Mucosa of gallbladder (tissue), 1 donor: ENCODE measurements around the gene CCNT2. TPM values are rescaled to one million over a fixed set of nuclear protein-coding genes. Genes with fewer than 3 reads are reported as not detected.
"Not testable (repeated sequence)": the region's sequence is repeated elsewhere in the genome, so short reads cannot be mapped to it uniquely, and the experiment has no call there.

Experiments used
- DNase-seq: peaks from one replicate; pipeline ENCODE4 v3.0.0-alpha.2; 2020; ENCODE audit warnings: low spot score
- total RNA-seq: library from RNA; stranded (reverse); gene quantifications from one replicate; pipeline ENCODE4 v1.2.1, GENCODE V29; 2021
- donor health status: DM: no; HTN: no; CAD: no.

CCNT2 gene
- total RNA-seq, 1 donor from 2014 or later, result 40.1 TPM

DNA sequence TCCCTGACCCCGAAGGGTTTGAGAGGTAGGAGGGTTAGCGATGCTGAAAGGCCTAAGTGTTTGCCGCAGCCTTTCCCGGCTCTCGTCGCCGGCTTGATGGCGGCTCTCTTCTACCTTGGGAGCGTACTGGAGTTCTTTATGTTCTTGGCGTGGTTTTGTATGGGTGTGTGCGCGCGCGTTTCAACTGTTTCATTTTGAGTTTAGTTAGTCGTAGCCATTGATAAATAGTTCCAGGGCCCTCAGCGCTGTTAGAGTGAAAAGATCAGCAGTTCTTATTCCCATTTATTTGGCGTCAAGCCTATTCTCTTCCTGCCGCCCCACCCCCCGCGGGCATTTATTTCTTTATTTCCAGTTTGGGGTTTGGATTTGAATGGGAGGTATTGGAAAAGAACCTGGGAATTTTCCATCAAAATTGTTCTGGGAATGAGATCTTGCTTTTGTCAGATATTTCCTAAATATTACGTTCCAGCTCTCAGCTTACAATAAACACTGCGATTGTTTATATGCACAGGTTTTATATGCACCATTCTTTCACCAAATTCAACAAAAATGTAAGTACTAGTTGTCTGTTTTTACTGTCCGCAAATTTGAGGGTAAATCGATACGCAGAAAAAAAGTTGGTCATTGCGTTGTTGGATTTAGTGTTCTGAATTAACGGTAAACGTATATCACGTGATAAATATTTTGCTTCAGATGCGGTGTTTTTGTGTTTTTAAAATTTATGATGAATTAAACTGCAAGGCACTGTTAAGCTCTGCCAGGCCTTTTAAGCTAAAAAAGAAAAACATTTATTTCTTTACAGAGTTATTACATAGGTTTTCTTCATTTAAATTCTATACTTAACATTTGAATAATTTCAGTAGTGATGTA is 954 bp downstream of the CCNT2 start:
- peak; percentile 11 for DNase-seq

DNA sequence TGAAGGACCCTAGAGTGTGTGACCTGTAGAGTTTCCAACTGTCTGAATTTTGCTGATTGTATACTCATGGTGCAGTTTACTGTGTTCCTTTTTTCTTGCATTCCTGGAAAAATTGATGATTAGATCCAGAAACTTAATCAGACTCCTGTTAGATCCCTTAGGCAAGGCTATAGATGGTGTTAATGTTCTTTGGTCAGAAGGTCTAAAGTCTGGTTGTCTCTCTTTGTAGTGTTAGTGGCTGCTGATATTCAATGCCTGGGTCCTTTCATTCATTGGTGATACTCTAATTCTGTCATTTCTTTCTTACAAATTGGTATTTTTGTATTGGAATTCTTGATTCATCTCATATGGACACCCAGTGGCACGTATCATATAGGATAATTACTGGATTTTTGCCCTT is 6.3 kb downstream of the CCNT2 start:
- no peak for DNase-seq

DNA sequence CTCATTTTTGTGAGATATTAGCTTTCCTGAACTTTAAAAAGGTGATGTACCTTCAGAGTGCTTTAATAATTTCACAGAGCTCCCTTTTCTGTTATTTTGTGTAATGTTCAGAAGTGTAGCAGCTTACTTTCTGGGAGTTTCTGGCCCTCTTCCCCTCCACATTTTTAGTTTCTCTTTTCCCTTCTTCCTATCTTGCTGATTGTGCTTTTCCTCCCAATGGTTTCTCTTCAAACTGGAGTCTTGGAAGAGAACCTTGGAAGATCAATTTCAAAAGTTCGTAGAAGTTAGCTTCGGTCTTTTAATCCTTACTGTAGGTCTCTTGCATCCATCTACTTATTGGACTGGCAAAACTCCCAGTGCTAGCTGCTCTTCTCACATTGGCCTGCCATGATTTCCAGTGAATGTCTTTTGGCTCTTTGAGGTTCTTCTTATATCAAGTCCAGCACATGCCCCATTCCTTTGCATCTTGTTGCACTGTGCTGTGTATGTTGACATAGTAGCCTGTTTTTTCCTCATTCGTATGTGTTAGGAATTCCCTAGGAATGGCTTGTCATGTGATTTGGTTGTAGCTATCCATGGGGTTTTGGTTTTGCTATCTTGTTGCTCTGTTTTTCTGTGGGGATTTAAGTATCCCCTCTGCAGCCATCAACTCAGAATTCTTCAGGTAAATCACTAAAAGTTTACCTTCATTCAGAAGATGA is 7.8 kb downstream of the CCNT2 start:
- DNase-seq, result no peak

DNA sequence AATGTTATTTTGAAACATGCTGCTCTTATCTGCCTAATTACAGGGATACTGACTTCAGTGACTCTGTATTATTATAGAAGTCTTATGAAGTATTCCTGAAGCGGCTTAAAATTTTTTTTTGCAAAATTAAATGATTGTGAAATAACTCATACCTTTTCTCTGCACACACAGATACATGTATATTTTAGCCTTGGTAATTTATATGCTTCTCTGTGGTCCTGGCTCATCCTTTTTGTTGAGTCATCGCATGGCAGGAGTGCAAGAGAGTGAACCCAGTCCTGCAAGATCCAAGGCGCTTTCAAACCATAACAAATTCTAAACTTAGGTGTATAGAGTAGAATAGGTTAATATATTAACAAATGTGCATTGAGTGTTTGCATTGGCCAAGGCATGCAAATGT is 8.6 kb downstream of the CCNT2 start:
- DNase-seq, result no peak

DNA sequence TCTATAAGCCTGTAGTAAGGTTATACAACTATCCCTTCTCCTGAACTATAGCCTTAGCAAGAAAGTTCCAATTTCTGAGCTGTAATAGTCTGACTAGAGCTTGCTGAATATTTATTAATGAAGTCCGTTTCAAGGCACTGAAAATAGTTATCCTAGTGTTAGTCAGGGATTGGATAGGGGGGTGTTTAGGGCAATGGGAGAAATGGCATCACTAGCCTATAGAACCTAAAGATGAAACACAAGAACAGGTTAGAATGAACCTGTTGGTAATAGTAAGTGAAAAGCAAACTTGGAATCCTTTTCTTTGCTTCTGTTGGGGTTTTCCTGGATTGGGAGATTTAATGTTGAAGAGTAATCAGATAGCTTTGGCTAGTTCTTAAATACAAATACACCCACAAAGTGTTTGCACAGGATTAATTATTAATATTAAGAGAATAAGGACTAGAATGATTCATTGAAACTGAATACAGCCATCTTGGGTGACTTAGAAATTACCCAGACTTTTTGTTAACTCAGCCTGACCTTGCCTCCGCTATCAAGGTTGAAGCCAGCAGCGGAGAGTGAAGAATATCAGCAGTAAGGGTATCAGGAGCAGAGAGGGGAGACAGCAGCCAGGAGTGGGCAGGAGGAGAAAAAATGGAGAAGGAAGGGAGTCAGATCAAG is 14.4 kb downstream of the CCNT2 start:
- peak; percentile 30 for DNase-seq

DNA sequence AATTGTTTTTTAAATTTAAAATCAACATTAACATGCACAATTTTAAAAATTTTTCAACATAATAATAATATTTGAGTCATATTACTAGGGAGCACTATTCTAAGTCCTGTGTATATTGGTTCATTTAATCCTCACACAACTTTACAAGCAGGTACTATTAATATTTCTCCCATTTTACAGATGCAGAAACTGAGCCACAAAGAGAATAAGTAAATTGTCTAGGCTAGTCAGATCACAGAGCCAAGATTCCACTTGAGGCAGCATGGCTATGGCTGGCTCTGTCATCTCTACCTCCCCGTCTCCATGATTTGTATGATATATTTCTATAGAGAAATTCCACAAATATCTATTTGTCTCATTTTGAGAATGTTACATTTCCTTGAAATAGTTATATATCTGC is 15.1 kb downstream of the CCNT2 start:
- DNase-seq, result no peak

DNA sequence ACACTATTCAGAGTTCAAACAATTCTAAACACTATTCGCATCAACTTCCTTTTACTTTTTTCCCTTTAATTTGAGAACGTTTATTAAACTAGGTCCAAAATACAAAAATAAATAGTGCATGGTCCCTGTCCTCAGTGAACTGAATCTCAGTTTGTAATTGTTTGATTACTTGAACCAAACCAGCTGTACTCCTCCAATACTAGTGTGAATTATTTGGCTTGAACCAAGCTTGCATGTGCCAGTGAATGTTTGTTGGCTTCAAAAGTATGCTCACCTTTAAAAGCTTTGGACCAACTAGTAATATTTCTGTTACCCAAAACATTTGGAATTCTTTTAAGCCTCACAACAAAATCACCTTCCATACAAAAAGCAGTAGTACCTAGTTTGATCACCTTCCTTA is 15.5 kb downstream of the CCNT2 start:
- DNase-seq, result no peak

DNA sequence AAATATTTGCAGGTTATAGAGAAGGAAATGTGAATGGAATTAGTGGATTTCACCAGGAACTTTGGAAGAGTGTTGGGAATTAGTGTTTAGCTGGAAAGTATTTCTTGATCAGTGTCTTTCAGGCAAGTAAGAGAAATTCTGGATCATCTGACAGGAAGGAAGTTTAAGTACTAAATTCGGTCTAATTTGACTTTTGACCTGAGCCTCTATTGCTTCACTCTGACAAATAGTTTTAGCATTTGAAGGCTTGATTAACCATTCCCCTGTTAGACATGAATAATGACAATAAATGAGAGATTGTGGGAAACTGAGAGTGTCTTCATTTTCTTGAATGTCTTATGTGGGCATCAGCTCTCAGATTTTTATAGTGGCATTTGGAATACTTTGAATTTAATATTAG is 16.0 kb downstream of the CCNT2 start:
- DNase-seq, result no peak

DNA sequence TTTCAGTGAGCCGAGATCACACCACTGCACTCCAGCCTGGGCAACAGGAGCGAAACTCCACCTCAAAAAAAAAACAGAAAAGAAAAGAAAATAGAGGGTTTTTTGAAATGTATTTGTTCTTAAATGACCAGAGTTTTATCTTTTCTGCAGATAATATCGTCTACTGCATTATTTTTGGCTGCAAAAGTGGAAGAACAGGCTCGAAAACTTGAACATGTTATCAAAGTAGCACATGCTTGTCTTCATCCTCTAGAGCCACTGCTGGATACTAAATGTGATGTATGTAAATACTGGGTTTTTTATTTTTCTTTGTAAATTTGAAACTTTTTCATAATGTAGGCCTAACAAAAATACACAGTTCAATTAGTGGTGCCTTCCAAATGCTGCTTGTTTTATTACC is 18.1 kb downstream of the CCNT2 start:
- DNase-seq, result no peak

DNA sequence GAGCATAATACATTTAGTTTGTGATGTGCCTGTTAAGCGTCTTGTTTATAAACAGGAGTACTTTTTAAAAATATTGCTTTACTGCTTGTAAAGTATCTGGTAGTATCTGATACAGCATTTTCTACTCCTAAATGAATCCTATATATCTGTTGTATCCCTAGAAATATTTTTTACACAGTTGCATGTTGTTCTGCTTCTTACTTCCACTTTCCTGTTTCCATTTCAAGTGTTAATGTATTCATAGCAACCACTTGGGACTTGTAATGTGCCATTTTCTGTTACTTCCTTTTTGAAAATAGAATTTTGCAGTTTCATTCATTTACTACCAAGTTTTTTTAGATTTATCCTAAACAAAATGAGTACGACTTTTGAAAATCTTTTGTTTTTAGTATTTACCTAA is 24.9 kb downstream of the CCNT2 start:
- no peak for DNase-seq

DNA sequence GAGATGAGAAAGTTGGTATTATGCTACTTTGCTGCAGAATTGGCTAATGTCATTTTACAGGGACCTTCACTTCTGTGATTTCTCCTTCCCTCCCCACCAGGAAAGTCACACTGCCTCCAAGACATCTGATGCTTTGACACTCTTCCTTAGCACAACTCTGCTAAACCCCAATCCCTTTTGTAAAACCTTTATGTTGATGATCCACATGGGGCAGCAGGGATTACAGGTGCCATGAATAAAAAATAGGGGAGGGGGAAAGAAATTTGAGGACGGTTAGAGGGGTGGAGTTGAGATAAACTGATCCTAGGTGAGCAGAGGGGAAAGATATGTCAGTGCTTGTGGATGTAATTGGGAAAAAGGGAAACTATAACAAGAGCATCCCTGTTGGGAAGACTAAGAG is 26.4 kb downstream of the CCNT2 start:
- no peak for DNase-seq

DNA sequence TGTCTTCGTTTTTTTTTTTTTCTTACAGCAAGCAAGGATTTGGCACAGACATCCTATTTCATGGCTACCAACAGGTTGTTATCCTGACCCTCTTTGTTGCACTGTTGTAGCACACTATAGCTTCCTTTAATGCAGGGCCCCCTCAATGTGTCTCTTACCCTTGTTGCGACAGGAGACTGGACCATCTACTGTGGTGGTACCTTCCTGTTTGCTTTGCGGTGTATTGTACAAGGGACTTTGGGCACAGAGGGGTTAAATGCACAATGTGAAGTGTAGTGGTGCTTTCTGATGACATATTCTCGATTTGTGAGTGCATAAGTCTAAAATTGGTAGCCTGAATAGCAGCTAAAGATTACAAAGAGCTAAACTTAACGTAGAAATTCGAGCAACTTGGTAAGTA is 27.5 kb downstream of the CCNT2 start:
- DNase-seq, result no peak

DNA sequence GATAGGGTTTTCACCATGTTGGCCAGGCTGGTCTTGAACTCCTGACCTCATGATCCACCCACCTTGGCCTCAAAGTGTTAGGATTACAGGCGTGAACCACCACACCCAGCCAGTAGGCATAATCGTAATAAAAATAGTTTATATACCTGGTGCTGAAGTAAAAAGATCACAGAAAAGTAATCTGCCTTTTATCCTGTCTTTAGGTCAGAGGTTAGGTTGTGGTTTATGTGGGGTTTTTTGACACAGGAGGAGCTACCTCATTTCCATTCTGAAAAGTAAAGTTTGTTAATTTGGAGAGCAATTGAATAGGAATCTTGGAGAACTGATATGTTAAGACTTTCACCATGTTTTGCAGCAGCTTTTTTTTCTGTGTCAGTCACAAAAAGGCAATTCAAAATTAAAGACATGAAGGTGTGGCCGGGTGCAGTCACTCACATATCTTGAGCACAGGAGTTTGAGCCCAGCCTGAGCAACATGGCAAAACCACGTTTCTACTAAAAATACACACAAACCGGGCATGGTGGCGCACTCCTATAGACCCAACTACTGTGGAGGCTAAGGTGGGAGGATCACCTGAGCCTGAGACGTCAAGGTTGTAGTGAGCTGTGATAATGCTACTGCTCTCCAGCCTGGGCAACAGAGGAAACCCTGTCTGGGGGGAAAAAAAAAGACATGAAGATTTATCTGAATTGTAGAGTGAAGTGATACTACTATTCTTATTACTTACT is 31.5 kb downstream of the CCNT2 start:
- no peak for DNase-seq

DNA sequence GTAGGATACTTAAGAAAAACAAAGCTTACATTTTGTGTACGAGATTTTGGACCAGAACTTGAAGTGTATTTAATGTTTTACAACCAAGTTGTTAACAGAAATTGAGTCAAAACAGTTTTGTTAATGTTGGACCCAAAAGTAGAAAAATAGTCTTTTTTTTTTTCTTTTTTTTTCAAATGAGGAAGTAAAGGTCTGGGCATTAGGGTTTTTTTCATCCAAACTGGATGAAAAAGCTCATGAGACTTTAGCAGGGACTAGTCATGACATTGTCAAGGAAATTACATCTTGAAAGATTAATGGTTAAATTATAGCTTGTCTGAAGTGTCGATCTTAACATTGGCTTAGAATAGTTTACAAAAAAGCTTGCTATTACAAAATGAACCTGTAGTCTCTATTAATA is 32.3 kb downstream of the CCNT2 start:
- DNase-seq, result no peak

DNA sequence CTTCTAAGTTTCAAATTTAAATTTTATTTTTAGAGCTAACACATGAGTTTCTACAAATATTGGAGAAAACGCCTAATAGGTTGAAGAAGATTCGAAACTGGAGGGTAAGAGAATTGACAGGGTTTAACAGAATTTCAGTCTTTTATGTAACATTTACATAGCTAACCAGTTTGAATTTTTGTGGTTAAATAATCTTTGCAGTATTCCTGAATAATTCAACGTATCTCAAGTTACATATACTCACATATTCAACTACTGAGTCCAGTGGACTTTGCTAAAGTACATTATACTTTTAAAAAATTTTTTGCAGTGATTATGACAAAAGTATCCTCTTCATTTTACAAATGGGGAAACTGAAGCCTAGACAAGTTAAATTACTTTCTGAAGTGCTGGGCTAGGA is 34.0 kb downstream of the CCNT2 start:
- no peak for DNase-seq

DNA sequence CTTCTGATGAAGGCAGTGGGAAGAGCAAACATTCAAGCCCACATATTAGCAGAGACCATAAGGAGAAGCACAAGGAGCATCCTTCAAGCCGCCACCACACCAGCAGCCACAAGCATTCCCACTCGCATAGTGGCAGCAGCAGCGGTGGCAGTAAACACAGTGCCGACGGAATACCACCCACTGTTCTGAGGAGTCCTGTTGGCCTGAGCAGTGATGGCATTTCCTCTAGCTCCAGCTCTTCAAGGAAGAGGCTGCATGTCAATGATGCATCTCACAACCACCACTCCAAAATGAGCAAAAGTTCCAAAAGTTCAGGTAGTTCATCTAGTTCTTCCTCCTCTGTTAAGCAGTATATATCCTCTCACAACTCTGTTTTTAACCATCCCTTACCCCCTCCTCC is 35.4 kb downstream of the CCNT2 start:
- no peak for DNase-seq

DNA sequence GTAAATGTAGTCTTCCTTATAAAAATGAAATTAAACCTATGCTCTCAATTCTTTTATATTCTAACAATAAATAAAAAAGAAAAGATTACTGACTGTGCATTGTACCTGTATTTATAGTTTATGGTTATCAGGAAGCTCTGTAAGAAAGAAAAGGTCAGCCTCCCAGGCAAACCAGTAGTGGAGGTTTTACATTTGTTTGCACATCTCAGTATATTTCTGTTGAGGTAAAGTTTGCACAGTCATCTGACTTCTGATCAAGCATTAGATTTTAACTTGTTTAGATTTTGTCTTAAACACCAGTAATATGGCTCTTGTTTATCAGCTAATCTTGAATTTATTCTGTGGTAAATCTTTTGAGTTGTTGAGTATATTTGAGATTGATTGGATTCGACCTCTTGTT is 37.1 kb downstream of the CCNT2 start:
- DNase-seq, result no peak

DNA sequence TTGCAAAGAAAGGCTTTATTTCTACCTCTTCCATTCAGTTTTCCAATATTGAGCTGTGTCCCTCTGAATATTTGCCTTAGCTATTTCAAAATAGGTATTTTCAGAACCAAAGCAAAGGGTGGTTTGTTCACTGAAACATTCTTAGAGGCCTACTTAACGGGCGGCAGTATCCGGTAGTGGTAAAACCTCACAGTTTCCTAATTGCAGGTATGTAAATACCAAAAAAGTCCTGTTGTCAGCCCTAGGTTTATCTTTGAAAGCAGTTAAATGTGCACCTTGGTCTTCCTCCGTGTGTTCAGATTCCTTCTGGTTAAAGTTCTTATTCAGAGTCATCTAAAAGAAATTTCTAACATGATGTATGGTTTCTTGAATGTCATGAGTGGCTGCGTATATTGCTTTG is 38.9 kb downstream of the CCNT2 start:
- no peak for DNase-seq

DNA sequence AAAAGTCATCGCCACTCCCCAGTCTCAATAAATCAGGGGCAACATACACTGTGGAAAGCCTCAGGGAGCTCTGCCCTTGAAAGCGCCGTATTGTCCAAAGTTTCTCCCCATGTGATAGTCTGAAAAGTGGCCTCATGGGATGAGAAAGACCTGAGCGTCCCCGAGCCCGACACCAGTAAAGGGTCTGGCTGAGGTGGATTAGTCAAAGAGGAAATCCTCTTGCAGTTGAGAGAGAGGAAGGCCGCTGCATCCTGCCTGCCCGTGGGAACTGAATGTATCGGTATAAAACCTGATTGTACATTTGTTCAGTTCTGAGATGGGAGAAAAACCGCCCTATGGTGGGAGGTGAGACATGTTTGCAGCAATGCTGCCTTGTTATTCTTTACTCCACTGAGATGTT is 48.5 kb downstream of the CCNT2 start:
- not testable (repeated sequence) for DNase-seq

DNA sequence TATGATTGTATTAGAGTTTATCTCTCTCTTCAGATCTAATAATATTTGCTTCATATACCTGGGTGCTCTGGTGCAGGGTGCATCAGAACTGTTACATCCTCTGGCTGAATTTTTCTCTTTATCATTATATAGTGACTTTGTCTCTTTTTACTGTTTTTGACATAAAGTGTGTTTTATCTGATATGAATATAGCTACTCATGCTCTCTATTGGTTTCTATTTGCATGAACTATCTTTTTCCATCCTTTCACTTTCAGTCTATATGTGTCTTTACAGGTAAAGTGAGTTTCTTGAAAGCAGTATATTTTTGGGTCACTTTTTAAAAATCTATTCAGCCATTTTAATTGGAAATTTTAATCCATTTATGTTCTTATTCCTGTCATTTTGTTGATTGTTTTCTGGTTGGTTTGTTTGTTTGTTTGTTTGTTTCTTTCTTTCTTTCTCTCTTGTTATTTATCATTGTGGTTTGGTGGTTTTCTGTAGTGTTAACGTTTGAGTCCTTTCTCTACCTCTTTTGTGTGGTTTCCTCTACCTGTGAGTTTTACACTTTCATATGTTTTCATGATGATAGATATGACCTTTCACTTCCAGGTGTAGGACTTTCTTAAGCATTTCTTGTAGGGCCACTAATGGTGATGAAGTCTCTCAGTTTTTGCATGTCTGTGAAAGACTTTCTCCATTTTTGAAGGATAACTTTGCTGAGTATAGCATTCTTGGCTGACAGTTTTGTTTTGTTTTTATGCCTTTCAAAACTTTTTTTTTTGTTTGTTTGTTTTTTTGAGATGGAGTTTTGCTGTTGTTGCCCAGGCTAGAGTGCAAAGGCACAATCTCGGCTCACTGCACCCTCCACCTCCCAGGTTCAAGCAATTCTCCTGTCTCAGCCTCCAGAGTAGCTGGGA is 54.9 kb downstream of the CCNT2 start:
- DNase-seq, result no peak
